GM12892 (cell line): ENCODE results near the gene MEOX2.

Experiments
- POLR2A ChIP-seq: IDR thresholded peaks from 2 replicates; pipeline ENCODE4 v1.6.1; 2011; ENCODE audit warnings: low read depth, low read length, control low read depth
- POLR2AphosphoS5 ChIP-seq: IDR thresholded peaks from 2 replicates; pipeline ENCODE4 v1.6.1; 2011; ENCODE audit warnings: low read depth, low read length, control low read depth
- TAF1 ChIP-seq: IDR thresholded peaks from 2 replicates; pipeline ENCODE4 v1.6.1; 2011; ENCODE audit warnings: low read depth, mild to moderate bottlenecking, control low read depth, low read length, borderline replicate concordance

GRCh38 chr7:15682751-15683245, 3.7 kb downstream of the MEOX2 start:
- TF ChIP-seq POLR2AphosphoS5 (no peak), TAF1 (no peak), POLR2A (no peak)
